ENCODE data around the gene CAPSL.

- no peak for TF ChIP-seq CTCF (conservative IDR thresholded peaks at IDR 0.05; ENCODE audit: low read depth, low read length)
- TF ChIP-seq EZH2 (IDR thresholded peaks at IDR 0.05; ENCODE audit: borderline replicate concordance, low read depth, low read length, poor library complexity, severe bottlenecking) = no peak
Observed at GRCh38 chr5:35867998-35868397, 70.4 kb downstream of the CAPSL start.

All from A673 (cell line).